Activated CD8-positive, alpha-beta memory T cell treated with anti-CD3 and anti-CD28 coated beads, Interleukin-2, amount 50 U/mL, for 48 hours (primary cell): ENCODE data around the gene IFRD1.
A peak's percentile ranks its signal among the peaks of the same experiment; 100 is the strongest.
"Not testable (repeated sequence)": the region's sequence is repeated elsewhere in the genome, so short reads cannot be mapped to it uniquely, and the experiment has no call there.

ENCODE experiments used
- DNase-seq: peaks from one replicate; pipeline ENCODE4 v3.0.0-alpha.2; 2020

The IFRD1 gene

DNA sequence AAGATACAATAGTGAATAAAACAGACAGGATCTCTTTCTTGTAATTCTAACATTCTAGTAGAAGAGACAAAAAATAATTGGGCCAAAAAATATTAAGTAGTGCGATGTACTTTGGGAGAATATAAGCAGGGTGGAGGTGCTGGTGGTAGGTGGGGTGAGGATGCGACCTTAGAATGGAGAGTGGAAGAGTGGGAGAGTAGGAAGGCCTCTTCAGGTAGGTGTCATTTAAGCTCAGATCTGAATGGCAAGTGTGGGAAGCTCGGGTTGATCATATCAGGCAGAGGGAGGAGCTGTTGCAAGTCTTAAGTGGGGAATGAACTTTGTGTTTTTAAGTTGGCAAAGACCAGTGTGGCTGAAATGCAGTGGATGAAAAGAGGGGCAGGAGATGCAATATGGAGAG, 3.8 kb upstream of the IFRD1 start:
- no peak for DNase-seq

DNA sequence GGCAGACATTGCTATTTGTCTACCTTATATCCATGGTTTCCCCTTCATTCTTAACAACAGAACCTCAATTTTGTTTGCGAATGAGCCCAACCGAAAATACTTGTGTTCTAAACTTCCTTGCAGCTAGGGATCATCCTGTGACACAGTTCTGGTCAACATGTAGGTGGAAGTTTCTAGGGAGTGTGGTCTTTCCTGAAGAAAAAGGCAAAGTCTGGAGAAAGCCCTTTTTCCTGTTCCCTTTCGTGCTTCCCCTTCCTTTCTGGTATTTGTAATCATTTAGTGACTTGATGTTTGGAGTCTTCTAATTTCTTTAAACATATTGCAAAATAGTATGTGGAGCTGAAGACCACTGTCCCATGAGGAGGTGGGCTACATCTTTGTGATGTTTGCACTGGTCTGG, 2.9 kb upstream of the IFRD1 start:
- no peak for DNase-seq

DNA sequence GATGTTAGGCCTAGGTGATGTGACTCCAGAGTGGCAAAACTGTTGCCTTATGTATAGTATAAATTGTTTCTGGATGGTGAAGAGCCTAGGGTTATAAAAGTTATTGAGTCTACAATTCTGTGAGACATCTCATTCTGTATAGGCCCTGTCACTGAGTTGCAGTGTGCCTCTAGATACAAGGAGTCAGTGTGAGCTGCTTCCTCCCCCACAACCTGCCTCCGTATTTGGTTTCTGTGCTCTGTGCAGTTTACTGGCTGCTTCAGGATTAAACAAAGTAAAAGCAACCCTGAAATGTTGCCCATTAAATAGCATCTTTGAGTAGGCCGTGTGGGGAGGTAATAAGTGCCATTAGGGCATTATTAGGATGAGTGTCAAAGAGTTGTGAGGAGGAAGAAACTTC, 1.9 kb upstream of the IFRD1 start:
- DNase-seq, result no peak

DNA sequence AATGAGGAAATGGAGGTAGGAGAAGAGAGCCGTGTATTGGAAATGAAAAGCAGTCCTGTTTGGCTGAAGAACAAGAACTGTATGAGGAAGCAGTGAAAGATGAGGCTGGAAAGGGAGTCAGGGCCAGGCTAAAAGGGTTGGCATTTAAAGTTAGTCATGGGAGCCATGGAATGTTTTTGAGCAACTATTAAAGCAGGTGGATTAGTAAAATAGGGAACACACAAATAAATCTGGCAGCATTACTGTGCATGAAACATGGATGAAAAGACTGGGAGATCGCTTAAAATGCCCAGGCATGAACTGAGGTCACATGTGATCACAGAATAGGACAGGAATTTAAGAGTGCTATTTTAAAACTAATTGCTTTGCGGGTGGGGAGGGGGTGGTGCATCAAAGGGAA, 1.4 kb upstream of the IFRD1 start:
- DNase-seq, result no peak

DNA sequence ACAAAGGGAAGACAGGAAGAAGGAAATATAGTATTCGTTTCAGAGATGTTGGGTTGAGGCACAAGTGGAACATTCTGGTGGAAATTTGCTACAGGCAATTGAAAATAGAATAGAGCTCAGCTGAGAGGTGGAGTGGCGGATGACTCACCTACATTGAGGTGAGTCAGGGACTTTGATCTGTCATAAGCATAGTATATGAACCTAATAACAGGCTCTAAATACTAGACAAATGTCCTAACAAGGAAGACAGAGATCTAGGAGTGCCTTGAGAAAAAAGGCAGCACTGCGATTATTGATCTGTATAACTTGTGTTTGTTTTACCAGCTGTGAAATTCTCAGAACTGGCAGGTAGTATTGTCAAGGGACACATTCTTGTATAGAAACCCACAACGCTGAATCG, 907 bp upstream of the IFRD1 start:
- no peak for DNase-seq

DNA sequence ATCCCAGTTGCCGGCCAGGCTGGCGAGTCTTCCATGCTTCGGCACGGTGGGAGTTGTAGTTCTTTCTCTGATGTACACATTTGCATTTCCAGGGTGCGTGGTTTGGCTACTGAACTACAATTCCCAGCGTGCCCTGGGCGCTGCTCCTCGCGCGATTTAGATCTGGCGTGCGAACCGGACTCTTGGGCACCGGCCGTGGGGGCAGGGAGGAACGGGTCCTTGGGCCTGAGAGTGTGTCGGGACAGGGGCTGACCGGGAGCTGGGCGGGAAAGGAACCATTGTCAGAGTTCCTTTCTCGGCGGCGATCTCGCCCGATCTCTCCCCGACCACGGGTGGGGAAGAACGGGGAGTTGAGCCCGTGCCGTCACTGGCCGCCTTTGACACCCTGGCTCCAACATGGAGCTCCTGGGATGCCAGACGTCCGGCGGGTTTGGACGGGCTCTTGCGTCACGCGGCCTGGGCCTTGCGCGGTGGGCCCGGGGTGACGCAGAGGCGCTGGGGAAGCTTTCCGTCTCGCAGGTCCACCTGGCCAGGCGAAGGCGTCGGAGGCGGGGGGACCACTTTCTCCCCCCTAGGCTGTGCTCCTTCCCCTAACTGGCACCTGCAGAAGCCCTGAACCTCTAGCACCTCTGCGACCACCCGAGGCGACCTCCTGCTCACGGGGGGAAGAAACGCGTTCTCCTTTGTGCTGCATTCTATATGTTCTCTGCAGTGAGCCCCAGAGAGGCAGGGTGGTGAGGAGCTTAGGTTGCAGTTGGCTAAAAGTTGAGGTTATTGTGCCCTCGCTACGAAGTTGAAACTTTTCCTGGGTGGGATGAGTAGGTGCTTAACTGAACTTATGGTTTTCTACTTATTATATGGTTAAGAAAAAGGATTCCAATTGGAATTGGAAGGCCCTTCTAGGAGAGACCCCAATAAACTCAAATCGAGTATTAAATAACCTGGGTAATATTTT, 824 bp downstream of the IFRD1 start:
- DNase-seq, result peak; percentile 86

DNA sequence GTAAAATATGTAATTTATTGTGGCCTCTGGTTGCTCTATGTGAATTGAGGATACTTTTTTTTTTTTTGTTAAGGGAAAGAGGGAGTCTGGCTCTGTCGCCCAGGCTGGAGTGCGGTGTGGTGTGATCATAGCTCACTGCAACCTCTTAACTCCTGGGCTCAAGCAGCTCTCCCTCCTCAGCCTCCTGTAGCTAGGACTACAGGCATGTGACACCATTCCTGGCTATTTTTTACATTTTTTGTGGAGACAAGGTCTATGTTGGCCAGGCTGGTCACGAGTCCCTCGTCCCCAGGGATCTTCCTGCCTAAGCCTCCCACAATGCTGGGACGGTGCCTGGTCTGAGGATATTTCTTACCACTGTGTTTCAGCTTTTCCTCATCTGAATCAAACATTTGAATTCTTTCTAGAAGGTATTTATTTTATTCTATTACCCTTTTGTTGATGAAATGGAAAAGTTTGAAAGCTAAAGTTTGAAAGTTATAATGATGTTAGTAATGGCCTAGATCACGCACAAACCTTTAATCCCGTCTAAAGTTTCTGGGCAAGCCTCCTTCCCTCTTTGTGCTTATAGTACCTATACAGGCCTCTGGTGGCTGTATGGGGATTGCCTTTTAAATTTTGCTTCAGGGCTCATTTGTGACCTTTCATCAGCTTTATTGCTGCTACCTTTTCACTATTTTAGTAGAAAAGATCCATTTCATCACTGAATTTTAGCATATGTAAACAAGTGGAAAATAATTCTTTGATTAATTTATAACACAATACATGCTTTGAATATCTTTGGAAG, 2.0 kb downstream of the IFRD1 start:
- no peak for DNase-seq

DNA sequence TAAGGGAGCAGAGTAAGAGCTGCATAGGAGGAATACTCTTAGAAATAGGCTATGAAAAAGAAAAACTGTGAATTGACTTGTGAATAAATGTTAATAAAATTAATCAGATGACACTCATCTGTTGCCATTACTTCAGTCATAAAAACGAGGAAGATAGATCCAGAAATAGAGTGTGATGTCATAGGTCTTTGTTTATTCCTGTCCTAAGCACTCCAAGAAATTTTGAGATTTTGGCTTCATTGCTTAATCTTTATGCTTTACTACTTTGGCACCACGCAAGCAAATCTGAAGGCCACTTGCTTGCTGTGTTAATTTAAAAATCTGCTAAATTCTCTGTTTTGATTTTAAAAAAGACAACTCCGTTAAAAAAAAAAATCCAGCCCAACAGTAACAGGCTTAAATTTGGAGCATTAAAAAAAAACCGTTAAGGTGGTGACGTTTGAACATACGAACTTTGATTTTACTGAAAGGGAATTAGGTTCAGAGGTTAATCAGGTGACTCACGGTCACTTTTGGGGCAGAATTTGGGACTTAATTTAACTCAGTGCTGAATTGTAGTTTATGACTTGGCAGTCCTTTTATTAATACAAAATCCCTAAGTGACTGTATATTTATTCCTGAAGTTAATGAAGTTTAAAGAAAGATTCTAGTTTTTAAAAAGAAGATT, 3.4 kb downstream of the IFRD1 start:
- no peak for DNase-seq

DNA sequence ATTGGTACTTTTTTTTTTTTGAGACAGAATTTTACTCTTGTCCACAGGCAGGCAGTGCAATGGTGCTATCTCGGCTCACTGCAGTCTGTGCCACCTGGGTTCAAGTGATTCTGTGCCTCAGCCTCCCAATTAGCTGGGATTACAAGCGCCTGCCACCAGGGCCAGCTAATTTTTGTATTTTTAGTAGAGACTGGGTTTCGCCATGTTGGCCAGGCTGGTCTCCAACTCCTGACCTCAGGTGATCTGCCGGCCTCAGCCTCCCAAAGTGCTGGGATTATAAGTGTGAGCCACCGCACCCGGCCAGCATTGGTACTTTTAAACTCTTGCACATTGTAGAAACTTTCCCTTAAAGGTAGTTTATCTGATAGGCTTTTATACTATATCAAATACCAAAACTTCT, 3.9 kb downstream of the IFRD1 start:
- not testable (repeated sequence) for DNase-seq

DNA sequence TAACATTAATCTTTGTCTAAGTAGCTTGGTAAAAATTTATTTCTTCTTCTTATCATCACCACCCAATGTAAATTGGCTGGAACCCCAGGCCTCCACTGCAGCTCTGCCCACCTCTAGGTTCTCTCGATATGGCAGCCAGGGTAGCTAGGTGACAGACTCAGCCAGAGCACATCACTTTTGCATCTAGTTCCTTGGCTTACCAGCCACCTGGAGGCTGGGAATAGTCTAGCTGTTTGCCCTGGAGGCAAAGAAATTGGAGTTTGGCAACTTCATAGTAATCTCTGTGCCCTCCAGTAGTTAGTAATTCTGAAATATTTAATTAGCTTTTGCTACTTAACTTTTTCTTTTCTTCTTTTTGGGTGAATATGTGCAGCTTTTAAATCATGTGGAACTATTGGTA, 9.4 kb downstream of the IFRD1 start:
- no peak for DNase-seq

DNA sequence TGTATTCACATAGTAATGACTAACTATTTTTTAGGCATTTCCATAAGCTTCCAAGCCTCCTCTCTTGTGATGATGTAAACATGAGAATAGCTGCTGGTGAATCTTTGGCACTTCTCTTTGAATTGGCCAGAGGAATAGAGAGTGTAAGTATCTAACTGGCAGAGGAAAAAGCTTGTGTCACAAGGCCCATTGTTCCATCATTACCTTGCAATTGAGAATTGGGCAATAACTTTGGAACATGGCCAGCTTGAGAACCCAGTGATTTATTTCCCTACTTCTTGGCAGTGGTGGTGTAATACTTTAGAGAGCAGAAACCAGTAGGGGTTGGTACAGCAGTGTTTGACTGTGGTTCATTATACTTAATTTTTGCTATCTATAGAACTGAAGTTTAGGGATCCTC, 12.0 kb downstream of the IFRD1 start:
- DNase-seq, result no peak

DNA sequence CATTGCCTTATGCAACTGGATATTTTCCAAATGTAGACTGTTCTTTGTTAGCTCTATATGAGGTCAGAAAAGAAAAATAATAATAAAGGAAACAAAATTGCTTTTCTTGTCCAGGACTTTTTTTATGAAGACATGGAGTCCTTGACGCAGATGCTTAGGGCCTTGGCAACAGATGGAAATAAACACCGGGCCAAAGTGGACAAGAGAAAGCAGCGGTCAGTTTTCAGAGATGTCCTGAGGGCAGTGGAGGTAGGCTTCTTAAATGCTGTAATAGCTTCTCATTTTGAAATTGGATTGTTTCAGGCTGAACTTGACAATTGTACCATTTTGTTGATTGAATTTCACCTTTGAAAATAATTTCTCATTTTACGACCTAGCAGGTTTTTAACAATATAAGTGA, 17.6 kb downstream of the IFRD1 start:
- no peak for DNase-seq

DNA sequence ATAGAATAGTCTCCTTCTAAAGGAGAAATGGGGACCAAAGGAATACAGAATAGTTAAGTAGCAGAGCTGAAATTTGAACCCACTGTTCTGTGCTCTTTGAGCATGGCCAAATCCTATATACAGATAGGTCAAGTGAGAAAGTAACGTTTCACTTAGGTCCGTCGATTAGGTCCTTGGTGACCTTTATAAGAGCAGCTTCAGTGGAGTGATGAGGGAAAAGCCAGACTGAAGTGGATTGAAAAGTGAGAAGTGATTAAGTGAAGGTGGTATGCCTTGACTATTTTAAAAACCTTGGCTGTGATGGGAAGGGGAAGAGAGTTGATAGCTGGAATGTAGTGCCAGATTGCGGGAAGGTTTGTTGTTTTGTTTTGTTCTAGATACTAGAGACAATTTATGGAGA, 19.9 kb downstream of the IFRD1 start:
- no peak for DNase-seq

DNA sequence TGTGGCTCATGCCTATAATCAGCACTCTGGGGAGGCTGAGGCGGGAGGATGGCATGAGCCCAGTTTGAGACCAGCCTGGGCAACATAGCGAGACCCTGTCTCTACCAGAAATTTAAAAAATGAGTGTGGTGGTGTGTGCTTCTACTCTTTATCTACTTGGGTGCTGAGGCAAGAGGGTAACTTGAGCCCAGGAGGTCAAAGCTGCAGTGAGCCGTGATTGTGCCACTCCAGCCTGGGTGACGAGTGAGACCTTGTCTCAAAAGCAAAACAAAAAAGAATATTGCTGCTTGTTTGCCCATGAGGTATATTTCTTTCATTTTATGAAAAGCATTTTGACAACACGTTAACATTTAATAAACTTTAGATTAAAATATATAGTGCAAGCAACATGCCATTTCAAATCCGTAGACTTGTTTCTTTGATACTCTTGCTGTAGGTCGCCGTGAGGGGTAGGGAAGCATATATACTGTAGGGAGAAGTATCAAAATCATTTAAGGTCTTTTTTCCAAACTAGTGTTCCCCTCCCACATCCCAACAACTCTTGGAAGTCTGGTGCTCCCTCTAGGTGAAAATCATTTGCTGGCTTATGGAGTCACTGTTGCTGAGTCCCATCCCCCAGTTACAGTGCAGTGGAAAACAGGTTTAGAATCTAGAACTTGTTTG, 26.3 kb downstream of the IFRD1 start:
- DNase-seq, result no peak

DNA sequence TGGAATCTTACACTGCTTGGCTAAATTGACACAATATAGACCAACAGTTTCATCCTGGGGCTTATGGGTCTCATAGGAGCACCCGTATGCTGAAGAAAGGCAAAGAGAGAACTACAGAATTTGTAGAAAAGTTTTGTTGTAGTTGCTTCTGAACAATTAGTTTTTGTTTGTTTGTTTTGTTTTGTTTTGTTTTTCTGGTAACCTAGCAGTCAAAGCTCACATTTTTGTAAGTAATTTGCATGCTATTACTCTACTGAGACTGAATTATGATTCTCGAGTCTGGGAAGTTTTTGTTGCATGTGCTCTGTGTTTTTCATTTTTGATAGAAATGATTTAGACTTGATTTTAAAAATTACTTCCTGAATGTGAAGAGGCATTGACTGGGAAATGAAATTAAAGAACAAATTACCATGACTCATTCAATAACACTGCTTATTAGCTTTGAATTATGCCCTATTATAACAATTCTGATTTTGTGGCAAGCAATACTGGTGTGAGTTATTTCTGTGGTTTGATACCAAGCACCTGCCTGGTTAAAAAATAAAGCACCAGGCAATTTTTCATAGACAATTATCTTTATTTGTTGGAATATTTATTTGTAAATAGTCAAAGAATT, 31.0 kb downstream of the IFRD1 start:
- no peak for DNase-seq

DNA sequence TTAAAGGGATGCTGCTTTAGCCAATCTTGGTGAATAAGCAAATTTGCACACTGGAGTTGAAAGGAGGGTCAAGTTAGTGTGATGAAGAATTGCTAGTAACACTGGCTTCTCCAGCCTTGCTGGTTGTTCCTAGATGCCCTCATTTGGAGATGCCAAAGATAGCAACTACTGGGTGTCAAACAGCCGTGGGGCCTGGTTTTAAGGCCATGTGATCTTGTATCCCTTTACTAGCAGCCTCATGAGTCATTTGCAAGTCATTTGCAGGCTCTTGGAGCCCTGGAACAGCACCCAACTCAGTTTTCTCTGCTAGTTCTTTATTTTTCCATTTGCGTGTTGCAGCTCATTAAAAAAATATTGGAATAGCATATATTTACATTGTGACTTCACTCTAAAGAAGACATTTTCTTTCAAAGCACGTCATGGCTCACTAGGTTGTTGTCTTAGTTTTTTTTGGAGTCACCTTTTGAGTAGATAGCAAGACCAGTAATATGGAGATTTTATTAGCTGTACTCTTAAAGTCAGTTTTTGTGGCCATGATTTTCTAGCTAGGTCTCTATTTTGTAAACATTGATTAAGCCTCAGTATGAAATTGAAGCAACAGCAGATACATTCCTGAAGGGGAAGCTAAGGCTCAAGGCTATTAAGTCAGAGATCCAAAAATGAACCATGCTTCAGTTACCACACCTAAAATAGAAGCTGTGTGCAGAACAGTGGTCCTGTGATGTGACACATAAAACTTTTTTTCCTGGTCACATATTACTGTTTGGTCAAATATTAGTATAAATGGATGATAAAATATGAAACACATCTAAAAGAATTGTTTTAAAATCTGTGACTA, 31.8 kb downstream of the IFRD1 start:
- DNase-seq, result no peak

DNA sequence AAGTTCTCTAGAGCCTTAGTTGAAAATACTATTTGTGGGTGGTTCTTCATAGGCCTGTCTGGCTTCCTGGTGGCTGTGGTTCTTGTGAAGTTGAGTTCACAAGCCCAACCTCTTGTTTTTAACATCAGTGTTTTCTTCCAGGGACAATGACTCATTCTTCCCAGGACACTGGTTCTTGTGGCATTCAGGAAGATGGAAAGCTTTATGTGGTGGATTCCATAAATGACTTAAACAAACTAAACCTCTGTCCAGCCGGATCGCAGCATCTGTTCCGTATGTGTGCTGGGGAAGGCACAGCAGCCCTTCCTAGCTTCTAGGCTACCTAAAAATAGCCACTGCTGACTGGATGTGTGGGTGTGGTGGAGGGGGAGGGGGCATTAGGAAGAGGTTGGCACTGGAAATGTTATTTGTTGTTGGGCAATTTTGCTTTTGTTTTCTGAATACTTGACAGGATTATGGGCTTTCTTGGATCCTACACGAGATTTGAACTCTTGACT, 34.5 kb downstream of the IFRD1 start:
- no peak for DNase-seq

DNA sequence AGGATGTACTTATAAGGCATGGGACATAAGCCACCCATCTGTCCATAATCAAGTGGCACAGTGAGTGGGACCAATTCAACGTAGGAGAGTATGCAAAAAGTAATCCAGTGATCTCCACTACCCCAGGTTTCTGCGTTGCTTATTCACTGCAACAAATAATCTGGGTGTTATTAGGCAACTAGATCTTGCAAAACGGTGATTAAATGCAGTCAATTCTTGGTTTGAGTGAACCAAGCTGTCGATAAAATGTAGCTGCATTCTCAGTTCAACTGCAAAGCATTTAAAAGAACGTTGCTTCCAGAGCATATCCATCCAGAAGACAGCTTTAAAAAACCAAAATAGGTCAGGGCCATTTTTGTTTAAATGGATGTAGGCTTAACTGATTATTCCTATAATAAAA, 35.5 kb downstream of the IFRD1 start:
- DNase-seq, result no peak

DNA sequence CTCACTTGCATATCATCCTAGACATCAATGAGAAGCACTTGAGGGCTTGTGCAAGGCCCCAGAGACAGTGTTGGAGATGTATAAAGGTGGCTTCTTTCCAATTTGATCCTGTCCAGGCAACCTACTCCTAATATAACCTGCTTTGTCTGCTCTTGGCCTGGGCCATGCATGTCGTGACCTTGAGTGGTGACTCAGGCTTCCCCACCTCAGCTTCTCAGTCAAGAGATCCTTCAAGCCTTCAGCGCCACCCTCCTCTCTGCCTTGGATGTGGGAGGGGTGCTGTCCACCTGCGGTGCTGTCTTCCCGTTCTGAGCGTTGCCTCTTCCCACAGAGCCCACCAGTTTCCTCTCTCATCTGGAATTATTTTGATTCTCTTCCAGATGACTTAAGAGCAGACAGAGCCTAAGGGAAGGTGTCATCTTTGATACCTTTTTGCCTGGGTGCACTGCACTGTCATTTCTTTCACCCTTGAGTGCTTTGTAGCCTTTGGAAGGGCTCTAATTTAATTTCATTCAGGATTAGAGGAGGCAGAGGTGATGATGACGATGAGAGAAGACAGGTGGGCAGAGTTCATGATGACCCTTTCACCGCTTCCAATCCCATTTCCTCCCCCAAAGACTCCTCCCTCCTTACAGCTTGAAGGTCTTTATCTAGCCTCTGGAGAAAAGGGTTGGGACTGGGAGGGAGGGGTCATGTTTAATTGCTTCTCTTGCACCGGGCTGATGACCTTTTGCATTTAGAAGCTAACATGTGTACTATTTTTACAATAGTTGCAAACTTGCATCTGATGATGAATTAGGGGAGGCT, 37.4 kb downstream of the IFRD1 start:
- no peak for DNase-seq

DNA sequence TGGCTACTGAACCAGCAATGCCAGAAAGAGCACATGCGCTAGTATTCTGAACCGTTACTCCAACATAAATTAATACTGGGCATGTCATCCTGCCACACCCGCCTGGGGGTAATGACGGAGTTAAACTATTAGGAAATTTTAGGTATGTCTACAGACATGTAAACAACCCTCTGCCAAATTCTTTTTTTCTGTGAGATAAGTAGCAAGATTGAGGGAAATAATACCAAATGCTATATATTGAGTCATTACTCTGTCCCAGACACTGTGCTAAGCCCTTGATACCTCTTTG, 37.9 kb downstream of the IFRD1 start:
- DNase-seq, result no peak

DNA sequence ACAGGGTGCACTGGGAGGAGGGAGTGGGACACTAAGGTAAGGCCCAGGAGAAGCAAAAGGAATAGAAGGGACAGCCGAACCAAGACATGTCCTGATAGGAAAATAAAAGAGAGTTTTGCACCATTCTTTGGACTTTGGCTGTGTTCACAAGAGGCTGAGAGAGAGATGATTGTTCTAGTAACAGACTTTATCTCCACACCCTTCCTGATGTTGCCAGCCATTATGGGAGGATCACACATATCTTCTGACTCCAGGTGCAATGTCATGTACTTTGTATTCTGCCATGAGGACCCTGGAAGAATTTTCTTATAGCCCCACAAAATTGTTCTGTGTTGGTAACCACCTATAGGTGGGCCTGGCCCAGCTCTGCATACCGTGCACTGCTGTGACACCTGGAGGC, 41.9 kb downstream of the IFRD1 start:
- DNase-seq, result no peak
